CD4-positive, alpha-beta T cell treated with Interleukin-6 at 100 ng/mL for 8 hours (primary cell): Measurements from ENCODE around the gene FAM24A.
"Not testable (repeated sequence)": the region's sequence is repeated elsewhere in the genome, so short reads cannot be mapped to it uniquely, and the experiment has no call there.

Source experiments
- DNase-seq: peaks from one replicate; pipeline ENCODE4 v3.0.0-alpha.2; 2020; ENCODE audit warnings: mixed read lengths, low spot score

FAM24A gene

GRCh38 chr10:122910310-122910709 lies at the start of gene FAM24A:
Gene FAM24A (plus strand): TSS chr10:122910610. CDS start chr10:122911635, 1,025 bp downstream.
- no peak for DNase-seq

GRCh38 chr10:122861711-122862161 lies 48.7 kb upstream of the FAM24A start:
- no peak for DNase-seq

- DNase-seq: no peak
Measured at GRCh38 chr10:122863216-122864193, 46.9 kb upstream of the FAM24A start.

GRCh38 chr10:122864194-122864592 lies 46.2 kb upstream of the FAM24A start:
- no peak for DNase-seq

- DNase-seq: no peak
Measured at GRCh38 chr10:122864901-122865300, 45.5 kb upstream of the FAM24A start.

GRCh38 chr10:122866757-122867482 lies 43.5 kb upstream of the FAM24A start:
- not testable (repeated sequence) for DNase-seq

GRCh38 chr10:122868768-122869167 lies 41.6 kb upstream of the FAM24A start:
- DNase-seq: not testable (repeated sequence)

- not testable (repeated sequence) for DNase-seq
Measured at GRCh38 chr10:122871947-122872346, 38.5 kb upstream of the FAM24A start.

GRCh38 chr10:122875843-122876466 lies 34.5 kb upstream of the FAM24A start:
- no peak for DNase-seq

- no peak for DNase-seq
Measured at GRCh38 chr10:122876467-122876855, 33.9 kb upstream of the FAM24A start.

- no peak for DNase-seq
Measured at GRCh38 chr10:122877264-122877663, 33.1 kb upstream of the FAM24A start.

GRCh38 chr10:122878799-122879338 lies 31.5 kb upstream of the FAM24A start:
- DNase-seq: no peak

GRCh38 chr10:122879339-122880273 lies 30.8 kb upstream of the FAM24A start, which contains the start of gene FAM24B:
Gene FAM24B (minus strand): TSS chr10:122879581. CDS start chr10:122850515, 29,066 bp downstream.
- peak; percentile 97 for DNase-seq

- no peak for DNase-seq
Measured at GRCh38 chr10:122882766-122883165, 27.6 kb upstream of the FAM24A start.

GRCh38 chr10:122884166-122884565 lies 26.2 kb upstream of the FAM24A start:
- no peak for DNase-seq

- no peak for DNase-seq
Measured at GRCh38 chr10:122894261-122894944, 16.0 kb upstream of the FAM24A start.

- DNase-seq: not testable (repeated sequence)
Measured at GRCh38 chr10:122903861-122904260, 6.5 kb upstream of the FAM24A start.

- DNase-seq: peak; percentile 17
Measured at GRCh38 chr10:122911889-122912484, 1.6 kb downstream of the FAM24A start.

GRCh38 chr10:122915700-122916099 lies 5.3 kb downstream of the FAM24A start:
- DNase-seq: no peak

GRCh38 chr10:122930140-122930539 lies 19.7 kb downstream of the FAM24A start:
- no peak for DNase-seq
